ENCODE measurements around the gene OSBP2. TPM values are rescaled to one million over a fixed set of nuclear protein-coding genes. Genes with fewer than 3 reads are reported as not detected.

The OSBP2 gene
- polyA plus RNA-seq, 2 donors, result 2.5 to 2.7 TPM

DNA sequence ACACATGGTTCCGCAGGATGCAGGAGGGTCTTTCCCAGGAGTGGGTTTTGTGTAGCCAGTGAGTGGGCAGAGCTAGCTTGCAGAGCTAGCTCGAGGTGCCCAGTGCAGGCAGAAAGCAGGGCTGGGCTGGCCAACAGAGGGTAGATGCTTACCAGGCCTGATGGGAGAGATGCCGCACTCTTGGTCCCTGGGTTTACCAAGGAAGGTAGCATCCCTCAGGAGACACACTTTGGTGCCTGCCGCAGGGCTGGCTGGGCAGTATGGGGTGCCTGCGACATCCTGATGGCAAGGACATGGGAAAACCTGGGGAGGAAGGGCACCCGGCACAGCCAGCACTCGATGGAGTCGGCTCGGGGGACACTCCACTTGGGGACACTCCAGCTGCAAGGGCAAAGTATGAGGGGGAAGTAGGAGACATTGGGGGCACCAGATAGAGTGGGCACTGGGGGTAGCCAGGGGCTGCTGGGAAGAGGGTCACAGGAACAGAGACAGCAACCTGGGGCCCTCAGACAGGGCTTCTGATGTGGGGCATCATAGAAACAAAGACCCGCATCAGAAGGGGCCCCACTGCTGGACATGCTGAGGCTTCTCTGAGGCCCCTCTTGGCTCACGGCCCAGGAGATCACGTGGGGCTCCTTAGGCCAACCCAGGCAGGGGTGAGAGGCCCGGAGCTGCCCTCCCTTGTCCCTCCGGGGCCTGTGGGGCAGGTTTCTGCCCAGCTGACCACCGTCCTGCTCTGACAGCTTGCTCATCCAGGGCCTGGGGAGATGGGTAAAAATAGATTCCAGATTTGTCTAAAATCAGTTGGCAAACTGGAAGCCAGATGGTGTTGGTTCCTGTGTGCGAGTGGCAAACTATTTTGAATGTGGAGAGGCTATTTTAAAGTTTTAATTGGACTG is 184.1 kb downstream of the OSBP2 start:
- no peak overlapping the region for H3K27ac ChIP-seq (ENCODE audit: low read depth in 2 of 2, low read length in 1 of 2)
- no peaks in the 10 kb centered on the region for H3K36me3 ChIP-seq (ENCODE audit: control insufficient read depth in 2 of 2, insufficient read depth in 2 of 2, low read length in 1 of 2)
- 71 to 75% methylated on average over 16 of the region's 16 CpGs for WGBS, 2 donors
- no peaks in the 10 kb centered on the region for H3K9me3 ChIP-seq (ENCODE audit: control insufficient read depth in 2 of 2, insufficient read depth in 1 of 2, low read depth in 1 of 2, low read length in 1 of 2)
- H3K27me3 ChIP-seq (ENCODE audit: control insufficient read depth in 1 of 2, insufficient read depth in 2 of 2, low read length in 2 of 2), result no peaks in the 10 kb centered on the region
- no peak overlapping the region for H3K4me3 ChIP-seq (ENCODE audit: low read depth in 1 of 2, low read length in 2 of 2)
- peaks cover 0 to 6% of the 10 kb centered on the region in 2 donors for H3K4me1 ChIP-seq (ENCODE audit: control insufficient read depth in 2 of 2, insufficient read depth in 2 of 2, low read length in 1 of 2)

DNA sequence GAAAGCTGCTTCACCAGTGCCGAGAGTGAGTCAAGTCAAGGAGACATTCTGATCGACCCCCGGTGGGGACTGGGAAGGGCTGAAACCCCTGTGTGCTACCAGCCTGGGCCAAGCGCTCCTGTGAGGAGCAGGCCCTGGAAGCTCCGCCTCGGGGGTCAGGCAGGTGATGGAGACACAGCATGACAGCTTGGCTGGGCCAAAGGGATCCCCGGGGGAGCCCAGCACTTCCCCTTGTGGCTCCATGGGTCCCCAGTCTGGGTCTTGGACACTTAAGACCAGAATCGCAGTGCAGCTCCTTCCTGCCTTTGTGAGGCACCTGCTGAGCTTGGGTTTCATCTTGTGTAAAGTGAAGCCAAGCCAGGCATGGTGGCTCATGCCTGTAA is 184.7 kb downstream of the OSBP2 start:
- no peaks in the 10 kb centered on the region for H3K36me3 ChIP-seq (ENCODE audit: control insufficient read depth in 2 of 2, insufficient read depth in 2 of 2, low read length in 1 of 2)
- no peaks in the 10 kb centered on the region for H3K27me3 ChIP-seq (ENCODE audit: control insufficient read depth in 1 of 2, insufficient read depth in 2 of 2, low read length in 2 of 2)
- no peak overlapping the region for H3K27ac ChIP-seq (ENCODE audit: low read depth in 2 of 2, low read length in 1 of 2)
- H3K9me3 ChIP-seq (ENCODE audit: control insufficient read depth in 2 of 2, insufficient read depth in 1 of 2, low read depth in 1 of 2, low read length in 1 of 2), result no peaks in the 10 kb centered on the region
- 71 to 77% methylated on average over 7 to 8 of the region's 8 CpGs for WGBS, 2 donors
- H3K4me1 ChIP-seq (ENCODE audit: control insufficient read depth in 2 of 2, insufficient read depth in 2 of 2, low read length in 1 of 2), result peaks cover 0 to 6% of the 10 kb centered on the region in 2 donors
- no peak overlapping the region for H3K4me3 ChIP-seq (ENCODE audit: low read depth in 1 of 2, low read length in 2 of 2)

DNA sequence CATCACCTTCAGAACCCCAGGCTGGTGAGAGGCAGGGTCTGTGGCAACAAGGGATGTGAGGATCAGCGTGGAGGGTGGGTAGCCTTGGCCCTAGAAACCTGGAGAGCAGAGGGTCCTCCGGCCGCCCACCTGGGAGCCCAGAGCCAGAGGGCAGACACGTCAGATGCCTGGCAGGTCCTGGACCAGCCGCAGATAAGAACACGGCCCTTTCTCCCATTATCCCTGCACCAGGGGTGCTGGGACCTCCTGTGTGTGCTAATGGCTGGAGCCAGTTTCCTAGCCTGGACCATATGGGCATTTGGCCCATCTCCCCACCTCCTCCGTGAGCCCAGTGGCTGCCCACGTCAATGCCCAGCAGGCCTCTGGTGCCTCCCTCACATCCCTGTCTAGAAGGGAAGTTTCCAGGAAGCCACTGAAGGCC is 185.5 kb downstream of the OSBP2 start:
- Histone ChIP-seq H3K36me3 (ENCODE audit: control insufficient read depth in 2 of 2, insufficient read depth in 2 of 2, low read length in 1 of 2) (no peaks in the 10 kb centered on the region), H3K4me1 (ENCODE audit: control insufficient read depth in 2 of 2, insufficient read depth in 2 of 2, low read length in 1 of 2) (peaks cover 0 to 8% of the 10 kb centered on the region in 2 donors), H3K27me3 (ENCODE audit: control insufficient read depth in 1 of 2, insufficient read depth in 2 of 2, low read length in 2 of 2) (no peaks in the 10 kb centered on the region), H3K9me3 (ENCODE audit: control insufficient read depth in 2 of 2, insufficient read depth in 1 of 2, low read depth in 1 of 2, low read length in 1 of 2) (no peaks in the 10 kb centered on the region), H3K27ac (ENCODE audit: low read depth in 2 of 2, low read length in 1 of 2) (no peak overlapping the region), H3K4me3 (ENCODE audit: low read depth in 1 of 2, low read length in 2 of 2) (no peak overlapping the region)
- WGBS, 2 donors, result 91 to 94% methylated on average over 8 of the region's 8 CpGs

GRCh38 chr22:30880847-30881246 is 186.2 kb downstream of the OSBP2 start:
- H3K36me3 ChIP-seq (ENCODE audit: control insufficient read depth in 2 of 2, insufficient read depth in 2 of 2, low read length in 1 of 2), result no peaks in the 10 kb centered on the region
- H3K4me3 ChIP-seq (ENCODE audit: low read depth in 1 of 2, low read length in 2 of 2), result no peak overlapping the region
- H3K9me3 ChIP-seq (ENCODE audit: control insufficient read depth in 2 of 2, insufficient read depth in 1 of 2, low read depth in 1 of 2, low read length in 1 of 2), result no peaks in the 10 kb centered on the region
- H3K27me3 ChIP-seq (ENCODE audit: control insufficient read depth in 1 of 2, insufficient read depth in 2 of 2, low read length in 2 of 2), result no peaks in the 10 kb centered on the region
- WGBS, 2 donors, result 87 to 94% methylated on average over 4 to 5 of the region's 5 CpGs
- no peak overlapping the region for H3K27ac ChIP-seq (ENCODE audit: low read depth in 2 of 2, low read length in 1 of 2)
- H3K4me1 ChIP-seq (ENCODE audit: control insufficient read depth in 2 of 2, insufficient read depth in 2 of 2, low read length in 1 of 2), result peaks cover 0 to 8% of the 10 kb centered on the region in 2 donors

- no peak overlapping the region for H3K4me3 ChIP-seq (ENCODE audit: low read depth in 1 of 2, low read length in 2 of 2)
- no peaks in the 10 kb centered on the region for H3K36me3 ChIP-seq (ENCODE audit: control insufficient read depth in 2 of 2, insufficient read depth in 2 of 2, low read length in 1 of 2)
- H3K27ac ChIP-seq (ENCODE audit: low read depth in 2 of 2, low read length in 1 of 2), result no peak overlapping the region
- WGBS, 2 donors, result 68 to 79% methylated on average over 14 of the region's 14 CpGs
- no peaks in the 10 kb centered on the region for H3K27me3 ChIP-seq (ENCODE audit: control insufficient read depth in 1 of 2, insufficient read depth in 2 of 2, low read length in 2 of 2)
- H3K4me1 ChIP-seq (ENCODE audit: control insufficient read depth in 2 of 2, insufficient read depth in 2 of 2, low read length in 1 of 2), result peaks cover 0 to 8% of the 10 kb centered on the region in 2 donors
- H3K9me3 ChIP-seq (ENCODE audit: control insufficient read depth in 2 of 2, insufficient read depth in 1 of 2, low read depth in 1 of 2, low read length in 1 of 2), result no peaks in the 10 kb centered on the region
These were observed 186.9 kb downstream of the OSBP2 start for GRCh38 chr22:30881361-30882183.

- Histone ChIP-seq H3K9me3 (ENCODE audit: control insufficient read depth in 2 of 2, insufficient read depth in 1 of 2, low read depth in 1 of 2, low read length in 1 of 2) (no peaks in the 10 kb centered on the region), H3K4me3 (ENCODE audit: low read depth in 1 of 2, low read length in 2 of 2) (no peak overlapping the region), H3K27ac (ENCODE audit: low read depth in 2 of 2, low read length in 1 of 2) (peak overlapping the region in 1 of 2 donors; percentile 3), H3K4me1 (ENCODE audit: control insufficient read depth in 2 of 2, insufficient read depth in 2 of 2, low read length in 1 of 2) (peaks cover 0 to 8% of the 10 kb centered on the region in 2 donors), H3K27me3 (ENCODE audit: control insufficient read depth in 1 of 2, insufficient read depth in 2 of 2, low read length in 2 of 2) (no peaks in the 10 kb centered on the region), H3K36me3 (ENCODE audit: control insufficient read depth in 2 of 2, insufficient read depth in 2 of 2, low read length in 1 of 2) (no peaks in the 10 kb centered on the region)
- WGBS, 2 donors, result 63 to 74% methylated on average over 6 of the region's 6 CpGs
These were observed 187.6 kb downstream of the OSBP2 start for GRCh38 chr22:30882184-30882717.

DNA sequence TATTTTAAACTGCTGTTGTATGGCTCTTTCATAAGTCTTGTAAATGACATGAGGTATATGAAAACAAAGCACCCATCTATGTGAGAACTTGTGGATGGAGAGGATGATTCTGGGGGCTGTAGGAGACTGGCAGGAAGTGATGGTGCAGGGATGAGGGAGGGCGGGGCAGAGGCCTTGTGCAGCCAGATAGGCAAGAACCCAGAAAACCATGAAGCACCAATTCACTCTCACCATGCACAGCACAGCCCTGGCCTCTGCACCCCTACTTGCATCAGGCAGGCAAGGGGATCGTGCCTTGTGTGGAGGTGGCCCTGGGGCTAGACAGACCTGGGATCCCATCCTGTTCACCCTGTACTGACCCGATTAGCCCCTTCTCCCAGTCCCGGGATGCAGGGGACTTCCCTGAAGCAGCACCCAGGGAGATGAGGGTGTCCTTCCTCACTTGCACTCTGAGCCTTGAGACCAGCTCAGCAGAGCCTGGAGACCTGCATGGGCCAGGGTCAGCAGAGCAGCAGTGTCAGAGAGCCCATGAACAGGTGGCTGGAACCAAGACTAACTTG is 188.4 kb downstream of the OSBP2 start:
- peaks cover 0 to 8% of the 10 kb centered on the region in 2 donors for H3K4me1 ChIP-seq (ENCODE audit: control insufficient read depth in 2 of 2, insufficient read depth in 2 of 2, low read length in 1 of 2)
- H3K9me3 ChIP-seq (ENCODE audit: control insufficient read depth in 2 of 2, insufficient read depth in 1 of 2, low read depth in 1 of 2, low read length in 1 of 2), result no peaks in the 10 kb centered on the region
- no peaks in the 10 kb centered on the region for H3K27me3 ChIP-seq (ENCODE audit: control insufficient read depth in 1 of 2, insufficient read depth in 2 of 2, low read length in 2 of 2)
- no peaks in the 10 kb centered on the region for H3K36me3 ChIP-seq (ENCODE audit: control insufficient read depth in 2 of 2, insufficient read depth in 2 of 2, low read length in 1 of 2)
- H3K4me3 ChIP-seq (ENCODE audit: low read depth in 1 of 2, low read length in 2 of 2), result no peak overlapping the region
- H3K27ac ChIP-seq (ENCODE audit: low read depth in 2 of 2, low read length in 1 of 2), result no peak overlapping the region
- 93 to 99% methylated on average over 4 of the region's 4 CpGs for whole genome bisulfite sequencing, 2 donors

- peaks cover 0 to 8% of the 10 kb centered on the region in 2 donors for H3K4me1 ChIP-seq (ENCODE audit: control insufficient read depth in 2 of 2, insufficient read depth in 2 of 2, low read length in 1 of 2)
- no peaks in the 10 kb centered on the region for H3K36me3 ChIP-seq (ENCODE audit: control insufficient read depth in 2 of 2, insufficient read depth in 2 of 2, low read length in 1 of 2)
- H3K27ac ChIP-seq (ENCODE audit: low read depth in 2 of 2, low read length in 1 of 2), result no peak overlapping the region
- H3K4me3 ChIP-seq (ENCODE audit: low read depth in 1 of 2, low read length in 2 of 2), result no peak overlapping the region
- H3K27me3 ChIP-seq (ENCODE audit: control insufficient read depth in 1 of 2, insufficient read depth in 2 of 2, low read length in 2 of 2), result no peaks in the 10 kb centered on the region
- H3K9me3 ChIP-seq (ENCODE audit: control insufficient read depth in 2 of 2, insufficient read depth in 1 of 2, low read depth in 1 of 2, low read length in 1 of 2), result no peaks in the 10 kb centered on the region
- 93 to 94% methylated on average over 7 of the region's 7 CpGs for WGBS, 2 donors
These were observed 189.0 kb downstream of the OSBP2 start for GRCh38 chr22:30883586-30884145.

Measured in esophagus (tissue), 2 donors.